Activated CD4-positive, alpha-beta T cell treated with anti-CD3 and anti-CD28 coated beads for 24 hours (primary cell): ENCODE results near the gene CYP4F11.
"Not testable (repeated sequence)": the region's sequence is repeated elsewhere in the genome, so short reads cannot be mapped to it uniquely, and the experiment has no call there.

Source experiments
- DNase-seq, 2 donors: peaks; one replicate each; pipeline ENCODE4 v3.0.0-alpha.2; 2020; ENCODE audit warnings: low read depth in 2 of 2

The CYP4F11 gene

GRCh38 chr19:15922021-15922420 is 12.3 kb downstream of the CYP4F11 start:
- no peak for DNase-seq

GRCh38 chr19:15919243-15919642 is 15.1 kb downstream of the CYP4F11 start:
- no peak for DNase-seq

- no peak for DNase-seq
Measured at GRCh38 chr19:15915109-15915508, 19.2 kb downstream of the CYP4F11 start.

- no peak for DNase-seq
Measured at GRCh38 chr19:15913830-15914229, 20.5 kb downstream of the CYP4F11 start.

GRCh38 chr19:15913384-15913783 is 20.9 kb downstream of the CYP4F11 start:
- DNase-seq: no peak

- DNase-seq: no peak
Measured at GRCh38 chr19:15911599-15912235, 22.6 kb downstream of the CYP4F11 start.

GRCh38 chr19:15905026-15905425 is 29.3 kb downstream of the CYP4F11 start:
- no peak for DNase-seq

- DNase-seq: not testable (repeated sequence)
Measured at GRCh38 chr19:15902898-15903297, 31.4 kb downstream of the CYP4F11 start.

GRCh38 chr19:15902254-15902653 is 32.1 kb downstream of the CYP4F11 start:
- no peak for DNase-seq

GRCh38 chr19:15900504-15900903 is 33.8 kb downstream of the CYP4F11 start:
- DNase-seq: no peak

GRCh38 chr19:15900032-15900431 is 34.3 kb downstream of the CYP4F11 start:
- not testable (repeated sequence) for DNase-seq

- not testable (repeated sequence) for DNase-seq
Measured at GRCh38 chr19:15899561-15899960, 34.8 kb downstream of the CYP4F11 start.

- no peak for DNase-seq
Measured at GRCh38 chr19:15897738-15898276, 36.5 kb downstream of the CYP4F11 start, which contains the start of gene CYP4F2. Gene CYP4F2, minus strand, starts transcription at chr19:15898074. Its CDS starts 463 bp downstream, at chr19:15897611.

GRCh38 chr19:15897026-15897737 is 37.1 kb downstream of the CYP4F11 start:
- DNase-seq: no peak

GRCh38 chr19:15895876-15896430 is 38.4 kb downstream of the CYP4F11 start:
- no peak for DNase-seq

GRCh38 chr19:15894359-15894758 is 40.0 kb downstream of the CYP4F11 start:
- no peak for DNase-seq

GRCh38 chr19:15893477-15893876 is 40.9 kb downstream of the CYP4F11 start:
- DNase-seq: no peak

GRCh38 chr19:15892012-15892411 is 42.3 kb downstream of the CYP4F11 start:
- DNase-seq: no peak

GRCh38 chr19:15891434-15891833 is 42.9 kb downstream of the CYP4F11 start:
- no peak for DNase-seq

- not testable (repeated sequence) for DNase-seq
Measured at GRCh38 chr19:15889339-15889738, 45.0 kb downstream of the CYP4F11 start.

GRCh38 chr19:15885919-15886318 is 48.4 kb downstream of the CYP4F11 start:
- no peak for DNase-seq

- no peak for DNase-seq
Measured at GRCh38 chr19:15885167-15885566, 49.2 kb downstream of the CYP4F11 start.

- DNase-seq: not testable (repeated sequence)
Measured at GRCh38 chr19:15883329-15883728, 51.0 kb downstream of the CYP4F11 start.
